GM10266 (cell line): ENCODE measurements around the gene TUSC2.

ENCODE experiments used
- DNase-seq: peaks from one replicate; pipeline ENCODE4 v3.0.0; 2012; ENCODE audit errors: extremely low spot score
- CTCF ChIP-seq: IDR thresholded peaks from 2 replicates; pipeline ENCODE4 v1.5.1; 2012; ENCODE audit warnings: mild to moderate bottlenecking, low read depth; ENCODE audit not compliant: control insufficient read depth, insufficient read depth; ENCODE audit errors: missing control alignments

Gene TUSC2

GRCh38 chr3:50334339-50335075 lies 6.5 kb upstream of the TUSC2 start:
- no peak for DNase-seq
- TF ChIP-seq CTCF = no peak

GRCh38 chr3:50333744-50334328 lies 5.8 kb upstream of the TUSC2 start:
- DNase-seq = no peak
- TF ChIP-seq CTCF = no peak

GRCh38 chr3:50331364-50331907 lies 3.4 kb upstream of the TUSC2 start:
- no peak for TF ChIP-seq CTCF
- no peak for DNase-seq

GRCh38 chr3:50330330-50330729 lies 2.3 kb upstream of the TUSC2 start:
- DNase-seq = no peak
- no peak for TF ChIP-seq CTCF

- no peak for TF ChIP-seq CTCF
- DNase-seq = no peak
These were observed 894 bp downstream of the TUSC2 start for GRCh38 chr3:50327129-50327528.

- DNase-seq = no peak
- TF ChIP-seq CTCF = no peak
These were observed 1.9 kb downstream of the TUSC2 start for GRCh38 chr3:50326182-50326541.
